ENCODE results near the gene HDC. TPM values are rescaled to one million over a fixed set of nuclear protein-coding genes. Genes with fewer than 3 reads are reported as not detected.

HDC gene
- total RNA-seq, 1 experiment from 2014 or later = not detected

GRCh38 chr15:50304836-50305235 lies 39.3 kb upstream of the HDC start:
- TF ChIP-seq TCF7L2 (IDR thresholded peaks at IDR 0.05; ENCODE audit: borderline replicate concordance, extremely low read depth, insufficient read depth, insufficient read length) (no peak), JUND (IDR thresholded peaks at IDR 0.05) (no peak), YY1 (IDR thresholded peaks at IDR 0.05; ENCODE audit: extremely low read depth, insufficient replicate concordance, low read depth, low read length) (no peak), FOSL1 (IDR thresholded peaks at IDR 0.05; ENCODE audit: low read depth) (no peak)
- Histone ChIP-seq H3K27me3 (ENCODE audit: insufficient read depth, low read length) (no peaks in the 10 kb centered on the region), H3K4me3 (replicated peaks in 1 of 2; ENCODE audit: low read depth in 1 of 2, low read length in 2 of 2) (no peak overlapping the region), H3K9ac (ENCODE audit: low read length) (no peak overlapping the region), H4K20me1 (ENCODE audit: insufficient read depth) (no peaks in the 10 kb centered on the region), H3K79me2 (ENCODE audit: insufficient read depth, low read length) (no peaks in the 10 kb centered on the region), H3K36me3 (ENCODE audit: control insufficient read depth in 1 of 2, insufficient read depth in 2 of 2, low read length in 2 of 2) (peaks cover 3% of the 10 kb centered on the region in 2 experiments; a peak in 1 of 4 replicates), H3K4me1 (ENCODE audit: control insufficient read depth in 1 of 2, insufficient read depth in 2 of 2, low read length in 2 of 2) (no peaks in the 10 kb centered on the region), H3K9me2 (ENCODE audit: insufficient read depth) (no peaks in the 10 kb centered on the region), H3K4me2 (ENCODE audit: low read length) (no peak overlapping the region), H3K9me3 (ENCODE audit: control insufficient read depth in 1 of 2, insufficient read depth in 1 of 2, low read depth in 1 of 2, low read length in 2 of 2) (no peaks in the 10 kb centered on the region), H2AFZ (ENCODE audit: low read depth, low read length, poor library complexity, severe bottlenecking) (no peak overlapping the region), H3K27ac (ENCODE audit: low read depth, low read length) (no peak overlapping the region)
- BruUV-seq (replicated peaks) = no TSS peak
- no peak for ATAC-seq
- DNase-seq (ENCODE audit: low read depth, low spot score) = no peak
- ChIA-PET CTCF (interaction anchor here (2.4 kb wide), 1 partner anchor 11 kb away, joined by 15 read pairs; no protein-coding TSS in a partner anchor), POLR2A (no interaction called here), RAD21 (ENCODE audit: low non-redundant PET in 1 of 2, low total read pairs in 2 of 2, uncharacterized antibody in 2 of 2, unreplicated experiment in 2 of 2) (no interaction called here)
- intact Hi-C loops (cut with micrococcal nuclease) = loop anchor here (10.0 kb wide), 1 partner anchor 1050 kb away; no protein-coding TSS in a partner anchor

GRCh38 chr15:50302581-50302980 lies 37.1 kb upstream of the HDC start:
- Histone ChIP-seq H3K27me3 (ENCODE audit: insufficient read depth, low read length) (no peaks in the 10 kb centered on the region), H3K9ac (ENCODE audit: low read length) (no peak overlapping the region), H3K4me2 (ENCODE audit: low read length) (no peak overlapping the region), H3K36me3 (ENCODE audit: control insufficient read depth in 1 of 2, insufficient read depth in 2 of 2, low read length in 2 of 2) (peaks cover 3 to 4% of the 10 kb centered on the region in 2 experiments; a peak in 1 of 4 replicates), H2AFZ (ENCODE audit: low read depth, low read length, poor library complexity, severe bottlenecking) (no peak overlapping the region), H3K27ac (ENCODE audit: low read depth, low read length) (no peak overlapping the region), H3K9me2 (ENCODE audit: insufficient read depth) (no peaks in the 10 kb centered on the region), H3K9me3 (ENCODE audit: control insufficient read depth in 1 of 2, insufficient read depth in 1 of 2, low read depth in 1 of 2, low read length in 2 of 2) (no peaks in the 10 kb centered on the region), H3K4me3 (replicated peaks in 1 of 2; ENCODE audit: low read depth in 1 of 2, low read length in 2 of 2) (no peak overlapping the region), H4K20me1 (ENCODE audit: insufficient read depth) (no peaks in the 10 kb centered on the region), H3K4me1 (ENCODE audit: control insufficient read depth in 1 of 2, insufficient read depth in 2 of 2, low read length in 2 of 2) (no peaks in the 10 kb centered on the region), H3K79me2 (ENCODE audit: insufficient read depth, low read length) (no peaks in the 10 kb centered on the region)
- intact Hi-C loops (cut with micrococcal nuclease) = loop anchor here (10.0 kb wide), 1 partner anchor 1048 kb away; no protein-coding TSS in a partner anchor
- no peak for DNase-seq (ENCODE audit: low read depth, low spot score)
- ChIA-PET RAD21 (ENCODE audit: low non-redundant PET in 1 of 2, low total read pairs in 2 of 2, uncharacterized antibody in 2 of 2, unreplicated experiment in 2 of 2) (no interaction called here), POLR2A (no interaction called here), CTCF (interaction anchor here (1.3 kb wide), 1 partner anchor 13 kb away, joined by 6 read pairs; no protein-coding TSS in a partner anchor)
- no peak for ATAC-seq
- no peak for TF ChIP-seq TCF7L2 (IDR thresholded peaks at IDR 0.05; ENCODE audit: borderline replicate concordance, extremely low read depth, insufficient read depth, insufficient read length)
- TF ChIP-seq CEBPB (IDR thresholded peaks at IDR 0.05; ENCODE audit: low read depth) = no peak
- no peak for TF ChIP-seq JUND (IDR thresholded peaks at IDR 0.05)
- no peak for TF ChIP-seq EZH2 (IDR thresholded peaks at IDR 0.05)
- no peak for TF ChIP-seq ATF3 (IDR thresholded peaks at IDR 0.05)
- no peak for TF ChIP-seq ZBTB33 (IDR thresholded peaks at IDR 0.05; ENCODE audit: extremely low read depth, insufficient replicate concordance, low read length)
- TF ChIP-seq CTCF (IDR thresholded peaks at IDR 0.05 in 2 of 3, conservative IDR thresholded peaks at IDR 0.05 in 1 of 3; ENCODE audit: borderline replicate concordance in 1 of 3, insufficient read depth in 1 of 3, low read depth in 2 of 3, low read length in 2 of 3) = no peak
- no peak for TF ChIP-seq RAD21 (IDR thresholded peaks at IDR 0.05; ENCODE audit: low read depth)
- no peak for TF ChIP-seq SIN3A (IDR thresholded peaks at IDR 0.05; ENCODE audit: low read depth)
- no peak for TF ChIP-seq SRF (IDR thresholded peaks at IDR 0.05; ENCODE audit: low read depth)
- no peak for TF ChIP-seq ZFX (IDR thresholded peaks at IDR 0.05)
- no peak for TF ChIP-seq YY1 (IDR thresholded peaks at IDR 0.05; ENCODE audit: extremely low read depth, insufficient replicate concordance, low read depth, low read length)
- no peak for TF ChIP-seq EGR1 (IDR thresholded peaks at IDR 0.05; ENCODE audit: low read depth)
- TF ChIP-seq MAX (IDR thresholded peaks at IDR 0.05) = no peak
- no TSS peak for BruUV-seq (replicated peaks)
